Measurements from ENCODE around the gene DOCK1. TPM values are rescaled to one million over a fixed set of nuclear protein-coding genes. Genes with fewer than 3 reads are reported as not detected.

DOCK1 gene
- polyA plus RNA-seq, 1 of the 3 experiments (the other 2 are of a cell fraction) = 15.5 TPM

DNA sequence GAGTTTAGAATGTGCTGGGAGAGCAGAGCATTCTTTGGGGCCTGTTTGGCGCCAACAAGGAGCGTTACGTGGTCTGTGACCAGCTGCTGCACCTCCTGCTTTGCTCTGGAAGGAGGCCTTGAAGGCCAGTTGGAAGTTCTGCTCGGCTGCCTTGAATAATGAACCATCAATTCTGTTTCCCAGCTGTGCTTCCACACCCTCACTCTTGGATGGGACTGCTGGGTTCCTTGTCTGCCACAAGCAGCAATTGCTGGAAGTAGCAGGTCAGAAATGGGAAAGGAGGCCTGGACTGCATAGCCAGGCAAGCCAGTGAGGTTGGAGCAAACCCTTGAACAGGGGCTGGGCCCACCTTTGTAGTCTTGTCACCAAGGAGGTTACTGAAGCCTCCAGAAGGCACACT lies 377.8 kb downstream of the DOCK1 start:
- Histone ChIP-seq H3K4me1 (ENCODE audit: control insufficient read depth in 1 of 2, insufficient read depth in 2 of 2, low read depth in 1 of 2, low read length in 1 of 2) (no peaks in the 10 kb centered on the region), H3K4me2 (no peak overlapping the region), H3K9me2 (no peaks in the 10 kb centered on the region), H3K9me3 (peaks cover 6% of the 10 kb centered on the region; the same call in 1 of the 2 replicates), H3K4me3 (ENCODE audit: low read depth in 2 of 2, low read length in 1 of 2) (no peak overlapping the region), H3K27ac (ENCODE audit: low read depth in 2 of 2, low read length in 1 of 2) (no peak overlapping the region), H4K20me1 (ENCODE audit: insufficient read depth) (no peaks in the 10 kb centered on the region), H3K9ac (no peak overlapping the region), H3F3A (replicated peaks; ENCODE audit: insufficient read depth) (peaks cover 5% of the 10 kb centered on the region), H3K27me3 (ENCODE audit: insufficient read depth) (no peaks in the 10 kb centered on the region), H3K36me3 (replicated peaks in 1 of 2; ENCODE audit: control insufficient read depth in 1 of 2, insufficient read depth in 2 of 2, low read length in 1 of 2) (peaks cover 8 to 13% of the 10 kb centered on the region in 2 experiments), H2AFZ (ENCODE audit: low read depth) (no peak overlapping the region), H3K79me2 (ENCODE audit: insufficient read depth) (no peaks in the 10 kb centered on the region)
- WGBS (ENCODE audit: low lambda C conversion rate) = 86% methylated on average over 4 of the region's 4 CpGs
- no peak for DNase-seq
- ChIA-PET POLR2A (no interaction called here), CTCF (no interaction called here)
- TF ChIP-seq RAD21 (IDR thresholded peaks at IDR 0.05; ENCODE audit: low read length) = no peak
- TF ChIP-seq, protein P1, sequence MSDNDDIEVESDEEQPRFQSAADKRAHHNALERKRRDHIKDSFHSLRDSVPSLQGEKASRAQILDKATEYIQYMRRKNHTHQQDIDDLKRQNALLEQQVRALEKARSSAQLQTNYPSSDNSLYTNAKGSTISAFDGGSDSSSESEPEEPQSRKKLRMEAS (IDR thresholded peaks at IDR 0.05; ENCODE audit: low read depth) = no peak
- TF ChIP-seq RFX5 (IDR thresholded peaks at IDR 0.05; ENCODE audit: low read length) = no peak
- TF ChIP-seq ELF1 (IDR thresholded peaks at IDR 0.05) = no peak
- TF ChIP-seq SIN3A (IDR thresholded peaks at IDR 0.05; ENCODE audit: borderline replicate concordance, low read depth, low read length) = no peak
- no peak for TF ChIP-seq FOSL2 (IDR thresholded peaks at IDR 0.05; ENCODE audit: borderline replicate concordance, low read depth)
- TF ChIP-seq GABPA (IDR thresholded peaks at IDR 0.05; ENCODE audit: low read depth) = no peak
- TF ChIP-seq NRF1 (IDR thresholded peaks at IDR 0.05; ENCODE audit: low read depth, low read length) = no peak
- no peak for TF ChIP-seq SMC3 (IDR thresholded peaks at IDR 0.05; ENCODE audit: low read depth, low read length)
- TF ChIP-seq, protein P2, sequence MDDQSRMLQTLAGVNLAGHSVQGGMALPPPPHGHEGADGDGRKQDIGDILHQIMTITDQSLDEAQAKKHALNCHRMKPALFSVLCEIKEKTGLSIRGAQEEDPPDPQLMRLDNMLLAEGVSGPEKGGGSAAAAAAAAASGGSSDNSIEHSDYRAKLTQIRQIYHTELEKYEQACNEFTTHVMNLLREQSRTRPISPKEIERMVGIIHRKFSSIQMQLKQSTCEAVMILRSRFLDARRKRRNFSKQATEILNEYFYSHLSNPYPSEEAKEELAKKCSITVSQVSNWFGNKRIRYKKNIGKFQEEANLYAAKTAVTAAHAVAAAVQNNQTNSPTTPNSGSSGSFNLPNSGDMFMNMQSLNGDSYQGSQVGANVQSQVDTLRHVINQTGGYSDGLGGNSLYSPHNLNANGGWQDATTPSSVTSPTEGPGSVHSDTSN (IDR thresholded peaks at IDR 0.05) = no peak
- no peak for TF ChIP-seq TEAD4 (IDR thresholded peaks at IDR 0.05; ENCODE audit: borderline replicate concordance, insufficient read depth)
- TF ChIP-seq TAF1 (IDR thresholded peaks at IDR 0.05; ENCODE audit: borderline replicate concordance, low read depth, low read length) = no peak
- no peak for TF ChIP-seq YY1 (IDR thresholded peaks at IDR 0.05; ENCODE audit: low read depth)
- TF ChIP-seq, protein P3, sequence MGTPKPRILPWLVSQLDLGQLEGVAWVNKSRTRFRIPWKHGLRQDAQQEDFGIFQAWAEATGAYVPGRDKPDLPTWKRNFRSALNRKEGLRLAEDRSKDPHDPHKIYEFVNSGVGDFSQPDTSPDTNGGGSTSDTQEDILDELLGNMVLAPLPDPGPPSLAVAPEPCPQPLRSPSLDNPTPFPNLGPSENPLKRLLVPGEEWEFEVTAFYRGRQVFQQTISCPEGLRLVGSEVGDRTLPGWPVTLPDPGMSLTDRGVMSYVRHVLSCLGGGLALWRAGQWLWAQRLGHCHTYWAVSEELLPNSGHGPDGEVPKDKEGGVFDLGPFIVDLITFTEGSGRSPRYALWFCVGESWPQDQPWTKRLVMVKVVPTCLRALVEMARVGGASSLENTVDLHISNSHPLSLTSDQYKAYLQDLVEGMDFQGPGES (IDR thresholded peaks at IDR 0.05; ENCODE audit: low read depth, low read length) = no peak
- TF ChIP-seq, protein P4, sequence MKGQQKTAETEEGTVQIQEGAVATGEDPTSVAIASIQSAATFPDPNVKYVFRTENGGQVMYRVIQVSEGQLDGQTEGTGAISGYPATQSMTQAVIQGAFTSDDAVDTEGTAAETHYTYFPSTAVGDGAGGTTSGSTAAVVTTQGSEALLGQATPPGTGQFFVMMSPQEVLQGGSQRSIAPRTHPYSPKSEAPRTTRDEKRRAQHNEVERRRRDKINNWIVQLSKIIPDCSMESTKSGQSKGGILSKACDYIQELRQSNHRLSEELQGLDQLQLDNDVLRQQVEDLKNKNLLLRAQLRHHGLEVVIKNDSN (IDR thresholded peaks at IDR 0.05; ENCODE audit: borderline replicate concordance, low read depth) = no peak

DNA sequence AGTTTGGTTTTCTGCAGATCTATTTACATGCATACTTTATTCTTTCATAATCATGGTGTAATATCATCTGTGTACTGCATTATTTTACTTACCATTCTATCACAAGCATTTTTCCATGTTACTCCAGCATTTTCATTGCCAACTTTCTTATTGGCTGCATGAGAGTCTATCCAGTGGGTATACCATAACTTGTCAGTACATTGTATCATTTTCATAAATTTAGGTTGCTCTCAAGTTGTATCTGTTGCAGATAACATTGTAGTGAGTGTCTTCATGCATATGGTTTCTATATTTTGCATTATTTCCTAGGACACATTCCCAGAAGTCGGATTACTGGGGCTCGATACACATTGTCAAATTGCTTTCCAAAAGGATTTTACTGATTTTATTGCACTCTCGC lies 378.3 kb downstream of the DOCK1 start:
- no peak overlapping the region for H2AFZ ChIP-seq (ENCODE audit: low read depth)
- no peak overlapping the region for H3K4me2 ChIP-seq
- 96% methylated on average over 3 of the region's 3 CpGs for WGBS (ENCODE audit: low lambda C conversion rate)
- H4K20me1 ChIP-seq (ENCODE audit: insufficient read depth) = no peaks in the 10 kb centered on the region
- H3K27ac ChIP-seq (ENCODE audit: low read depth in 2 of 2, low read length in 1 of 2) = no peak overlapping the region
- ChIA-PET POLR2A (no interaction called here), CTCF (no interaction called here)
- H3F3A ChIP-seq (replicated peaks; ENCODE audit: insufficient read depth) = peaks cover under 1% of the 10 kb centered on the region
- no peak overlapping the region for H3K9ac ChIP-seq
- no peaks in the 10 kb centered on the region for H3K27me3 ChIP-seq (ENCODE audit: insufficient read depth)
- no peak for DNase-seq
- H3K4me3 ChIP-seq (ENCODE audit: low read depth in 2 of 2, low read length in 1 of 2) = no peak overlapping the region
- peaks cover 8% of the 10 kb centered on the region; the same call in 1 of the 2 replicates for H3K9me3 ChIP-seq
- no peaks in the 10 kb centered on the region for H3K9me2 ChIP-seq
- peaks cover 8 to 13% of the 10 kb centered on the region in 2 experiments for H3K36me3 ChIP-seq (replicated peaks in 1 of 2; ENCODE audit: control insufficient read depth in 1 of 2, insufficient read depth in 2 of 2, low read length in 1 of 2)
- no peaks in the 10 kb centered on the region for H3K79me2 ChIP-seq (ENCODE audit: insufficient read depth)
- no peaks in the 10 kb centered on the region for H3K4me1 ChIP-seq (ENCODE audit: control insufficient read depth in 1 of 2, insufficient read depth in 2 of 2, low read depth in 1 of 2, low read length in 1 of 2)
- TF ChIP-seq, protein P5, sequence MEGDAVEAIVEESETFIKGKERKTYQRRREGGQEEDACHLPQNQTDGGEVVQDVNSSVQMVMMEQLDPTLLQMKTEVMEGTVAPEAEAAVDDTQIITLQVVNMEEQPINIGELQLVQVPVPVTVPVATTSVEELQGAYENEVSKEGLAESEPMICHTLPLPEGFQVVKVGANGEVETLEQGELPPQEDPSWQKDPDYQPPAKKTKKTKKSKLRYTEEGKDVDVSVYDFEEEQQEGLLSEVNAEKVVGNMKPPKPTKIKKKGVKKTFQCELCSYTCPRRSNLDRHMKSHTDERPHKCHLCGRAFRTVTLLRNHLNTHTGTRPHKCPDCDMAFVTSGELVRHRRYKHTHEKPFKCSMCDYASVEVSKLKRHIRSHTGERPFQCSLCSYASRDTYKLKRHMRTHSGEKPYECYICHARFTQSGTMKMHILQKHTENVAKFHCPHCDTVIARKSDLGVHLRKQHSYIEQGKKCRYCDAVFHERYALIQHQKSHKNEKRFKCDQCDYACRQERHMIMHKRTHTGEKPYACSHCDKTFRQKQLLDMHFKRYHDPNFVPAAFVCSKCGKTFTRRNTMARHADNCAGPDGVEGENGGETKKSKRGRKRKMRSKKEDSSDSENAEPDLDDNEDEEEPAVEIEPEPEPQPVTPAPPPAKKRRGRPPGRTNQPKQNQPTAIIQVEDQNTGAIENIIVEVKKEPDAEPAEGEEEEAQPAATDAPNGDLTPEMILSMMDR (IDR thresholded peaks at IDR 0.05) = no peak
- TF ChIP-seq MEF2A (IDR thresholded peaks at IDR 0.05; ENCODE audit: borderline replicate concordance, low read depth) (no peak), RFX5 (IDR thresholded peaks at IDR 0.05; ENCODE audit: low read length) (no peak), ELF1 (IDR thresholded peaks at IDR 0.05) (no peak), POLR2AphosphoS5 (IDR thresholded peaks at IDR 0.05; ENCODE audit: low read depth, low read length) (no peak), RCOR1 (IDR thresholded peaks at IDR 0.05; ENCODE audit: low read length) (no peak), FOXJ3 (CRISPR knock-in tag; IDR thresholded peaks at IDR 0.05) (no peak), GATA2 (CRISPR knock-in tag; IDR thresholded peaks at IDR 0.05) (no peak), MXI1 (IDR thresholded peaks at IDR 0.05; ENCODE audit: low read depth, low read length) (no peak), TAF1 (IDR thresholded peaks at IDR 0.05; ENCODE audit: borderline replicate concordance, low read depth, low read length) (no peak)
- TF ChIP-seq, protein P2 (IDR thresholded peaks at IDR 0.05) = no peak
- TF ChIP-seq, protein P3 (IDR thresholded peaks at IDR 0.05; ENCODE audit: low read depth, low read length) = no peak

Measured in SK-N-SH (cell line).